Ovary (tissue), 9 donors: ENCODE results near the gene GPHN. TPM values are rescaled to one million over a fixed set of nuclear protein-coding genes. Genes with fewer than 3 reads are reported as not detected.

Experiments
- DNase-seq, 5 donors: peaks; one replicate each; pipeline ENCODE4 v3.0.0-alpha.2; 2019 to 2020
- H3K27ac ChIP-seq, 2 donors: fragments of 200-600 bp; one replicate each; pipeline versions ENCODE4 v1.5.1 to v1.8.0; 2019 to 2022
- H3K27me3 ChIP-seq: fragments of 200-600 bp; one replicate; pipeline ENCODE4 v1.8.0; 2022
- H3K36me3 ChIP-seq: fragments of 200-600 bp; sonication (generic); one replicate; pipeline ENCODE4 v1.5.1; 2019
- H3K4me1 ChIP-seq: one replicate; pipeline ENCODE4 v1.8.1; 2013; ENCODE audit warnings: mild to moderate bottlenecking, moderate library complexity; ENCODE audit not compliant: insufficient read depth
- H3K4me3 ChIP-seq: fragments of 200-600 bp; sonication (generic); one replicate; pipeline ENCODE4 v1.5.1; 2017
- H3K9me3 ChIP-seq, 2 donors: fragments of 200-600 bp in 1 of 2; sonication (generic) in 1 of 2; one replicate each; pipeline versions ENCODE4 v1.5.1 to v1.8.1; 2013 to 2019; ENCODE audit warnings: mild to moderate bottlenecking in 1 of 2, moderate library complexity in 1 of 2
- CTCF ChIP-seq, 3 donors: fragments of 450-650 bp in 2 of 3; fragments of 200-600 bp in 1 of 3; IDR thresholded peaks; one replicate each; pipeline versions ENCODE4 v1.5.1 to v1.8.0; 2016 to 2022; ENCODE audit warnings: antibody characterized with exemption in 3 of 3, mild to moderate bottlenecking in 1 of 3
- EP300 ChIP-seq: sonication (generic); formaldehyde crosslinking; IDR thresholded peaks from one replicate; pipeline ENCODE4 v1.6.1; 2017; ENCODE audit warnings: antibody characterized with exemption
- POLR2A ChIP-seq: fragments of 450-650 bp; IDR thresholded peaks from one replicate; pipeline ENCODE4 v1.6.1; 2017; ENCODE audit warnings: antibody characterized with exemption, mild to moderate bottlenecking, moderate library complexity
- WGBS, 3 donors: extraction: QIAGEN DNeasy Blood & Tissue Kit in 1 of 3; methylation state at CpG; one replicate each; pipeline versions ENCODE4 v1.1.5 to v1.1.7; 2013 to 2017; 5-methylcytosine and 5-hydroxymethylcytosine counted together
- intact Hi-C, 4 donors: fragments of 100-400 bp; cut with DNase I; formaldehyde crosslinking; loops; one replicate each; pipeline versions ENCODE4 v1.11.0 to v1.15.1; 2022 to 2023
- polyA plus RNA-seq, 2 donors: library from polyadenylated mRNA; stranded (reverse); fragments of 200-250 nt in 1 of 2; fragments of 350-450 nt in 1 of 2; fragmentation: Illumina TruSeq in 1 of 2; extraction: RNeasy Lipid Tissue Mini Kit (QIAGEN cat#74804) in 1 of 2; gene quantifications; one replicate each; pipeline ENCODE4 v1.2.3, GENCODE V29; 2013 to 2014
- total RNA-seq, 7 donors: library from RNA; depleted of rRNA in 2 of 7; stranded (reverse); fragments of >200 nt in 2 of 7; fragmentation: NEBNext Ultra II Directional in 3 of 7; extraction: Animal tissue kit (Norgen Biotek cat#: 25700) in 3 of 7; gene quantifications; one replicate each; pipeline versions ENCODE4 v1.1.0 to v1.2.4, GENCODE V29; 2016 to 2023
- donor health status: DM: no; HTN: no; CAD: no; lungs with moderate emphysema.
- donor health status: DM: no; HTN: no; CAD: no.
- donor health status: Bipolar disorder and iron deficiency.
- donor health status: DM: yes; HTN: yes; CAD: no.
- donor health status: DM: no; HTN: no; CAD: no.
- donor health status: DM: yes; HTN: yes; CAD: no.

The GPHN gene
- total and polyA plus RNA-seq, 9 donors: 8.3 to 44.9 (median 20.3) TPM

GRCh38 chr14:66857867-66858266 lies 349.9 kb downstream of the GPHN start:
- Histone ChIP-seq H3K27ac (no peak overlapping the region), H3K4me1 (no peaks in the 10 kb centered on the region), H3K9me3 (no peaks in the 10 kb centered on the region), H3K36me3 (no peaks in the 10 kb centered on the region), H3K27me3 (no peaks in the 10 kb centered on the region), H3K4me3 (no peak overlapping the region)
- 90 to 97% (median 90%) methylated on average over 4 of the region's 4 CpGs for WGBS, 3 donors
- DNase-seq: no peak
- intact Hi-C loops: no loop called here
- TF ChIP-seq POLR2A (no peak), CTCF (IDR thresholded peaks at IDR 0.05) (no peak), EP300 (no peak)

GRCh38 chr14:66859063-66859671 lies 351.2 kb downstream of the GPHN start:
- Histone ChIP-seq H3K27me3 (no peaks in the 10 kb centered on the region), H3K4me3 (no peak overlapping the region), H3K9me3 (no peaks in the 10 kb centered on the region), H3K4me1 (no peaks in the 10 kb centered on the region), H3K27ac (no peak overlapping the region), H3K36me3 (no peaks in the 10 kb centered on the region)
- DNase-seq: no peak
- TF ChIP-seq POLR2A (no peak), CTCF (IDR thresholded peaks at IDR 0.05) (no peak), EP300 (no peak)
- intact Hi-C loops: no loop called here
- 92 to 96% (median 95%) methylated on average over 5 of the region's 5 CpGs for WGBS, 3 donors

- DNase-seq: no peak
- no peaks in the 10 kb centered on the region for H3K27me3 ChIP-seq
- intact Hi-C loops: no loop called here
- no peaks in the 10 kb centered on the region for H3K36me3 ChIP-seq
- TF ChIP-seq CTCF (IDR thresholded peaks at IDR 0.05): no peak
- no peak for TF ChIP-seq EP300
- no peak for TF ChIP-seq POLR2A
- H3K4me1 ChIP-seq: no peaks in the 10 kb centered on the region
- no peak overlapping the region for H3K27ac ChIP-seq
- no peaks in the 10 kb centered on the region for H3K9me3 ChIP-seq
- no peak overlapping the region for H3K4me3 ChIP-seq
These were observed 373.6 kb downstream of the GPHN start for GRCh38 chr14:66881596-66881995.

GRCh38 chr14:66884149-66884548 lies 376.2 kb downstream of the GPHN start:
- Histone ChIP-seq H3K27me3 (no peaks in the 10 kb centered on the region), H3K27ac (no peak overlapping the region), H3K4me1 (no peaks in the 10 kb centered on the region), H3K36me3 (no peaks in the 10 kb centered on the region), H3K4me3 (no peak overlapping the region), H3K9me3 (no peaks in the 10 kb centered on the region)
- DNase-seq: no peak
- intact Hi-C loops: no loop called here
- TF ChIP-seq EP300: no peak
- no peak for TF ChIP-seq CTCF (IDR thresholded peaks at IDR 0.05)
- no peak for TF ChIP-seq POLR2A
- 35 to 59% (median 46%) methylated on average over 2 of the region's 2 CpGs for WGBS, 3 donors
